SK-N-SH (cell line): ENCODE measurements around the gene MRPS34. TPM values are rescaled to one million over a fixed set of nuclear protein-coding genes. Genes with fewer than 3 reads are reported as not detected.

Experiments used
- CTCF ChIA-PET: fragments of 300-600, 350-600 bp; formaldehyde crosslinking; extraction: SDS; loops from one replicate; lab custom pipeline; 2021; lab: Yijun Ruan, JAX
- POLR2A ChIA-PET: fragments of 350-600 bp; sonication (Branson Sonifier 250); formaldehyde crosslinking; extraction: SDS; loops from one replicate; lab custom pipeline; 2020; ENCODE audit warnings: antibody characterized with exemption, inconsistent platforms; lab: Yijun Ruan, JAX
- DNase-seq: peaks from one replicate; pipeline ENCODE4 v3.0.0; 2012
- H2AFZ ChIP-seq: fragments of 200-600 bp; sonication (generic); 2 replicates; pipeline ENCODE4 v1.8.1; 2016; ENCODE audit warnings: antibody characterized with exemption, mild to moderate bottlenecking, low read depth
- H3F3A ChIP-seq: fragments of 200-600 bp; sonication (generic); replicated peaks from 2 replicates; pipeline ENCODE3; 2016; ENCODE audit warnings: antibody characterized with exemption, mild to moderate bottlenecking; ENCODE audit not compliant: insufficient read depth
- H3K27ac ChIP-seq, 2 experiments: fragments of 200-500 bp in 1 of 2; fragments of 200-600 bp in 1 of 2; sonication (Bioruptor generic) in 1 of 2; sonication (generic), shearing (Covaris generic) in 1 of 2; 2 replicates each; pipeline versions ENCODE4 v1.5.1 to v1.6.1; 2014 to 2016; ENCODE audit warnings: low read depth in 2 of 2, inconsistent platforms in 1 of 2, low read length in 1 of 2, mild to moderate bottlenecking in 1 of 2, mixed read lengths in 1 of 2
- H3K27me3 ChIP-seq: fragments of 200-600 bp; sonication (generic), shearing (Covaris generic); 2 replicates; pipeline ENCODE4 v1.6.1; 2016; ENCODE audit warnings: mixed run types; ENCODE audit not compliant: insufficient read depth
- H3K36me3 ChIP-seq, 2 experiments: fragments of 200-500 bp in 1 of 2; fragments of 200-600 bp in 1 of 2; sonication (Bioruptor generic) in 1 of 2; sonication (generic) in 1 of 2; replicated peaks in 1 of 2; 2 replicates each; pipeline versions ENCODE3 to v1.5.1; 2014 to 2016; ENCODE audit warnings: low read length in 1 of 2, mild to moderate bottlenecking in 1 of 2; ENCODE audit not compliant: insufficient read depth in 2 of 2, control insufficient read depth in 1 of 2
- H3K4me1 ChIP-seq, 2 experiments: fragments of 200-500 bp in 1 of 2; fragments of 200-600 bp in 1 of 2; sonication (Bioruptor generic) in 1 of 2; sonication (generic), shearing (Covaris generic) in 1 of 2; 2 replicates each; pipeline versions ENCODE4 v1.5.1 to v1.6.1; 2014 to 2016; ENCODE audit warnings: low read depth in 1 of 2, low read length in 1 of 2, mixed run types in 1 of 2; ENCODE audit not compliant: insufficient read depth in 2 of 2, control insufficient read depth in 1 of 2
- H3K4me2 ChIP-seq: fragments of 200-600 bp; sonication (generic), shearing (Covaris generic); 2 replicates; pipeline ENCODE4 v1.6.1; 2017; ENCODE audit warnings: mixed run types
- H3K4me3 ChIP-seq, 2 experiments: fragments of 200-500 bp in 1 of 2; fragments of 200-600 bp in 1 of 2; sonication (Bioruptor generic) in 1 of 2; sonication (generic), shearing (Covaris generic) in 1 of 2; 2 replicates each; pipeline versions ENCODE4 v1.5.1 to v1.8.1; 2014 to 2016; ENCODE audit warnings: low read depth in 2 of 2, inconsistent platforms in 1 of 2, low read length in 1 of 2, mild to moderate bottlenecking in 1 of 2, mixed read lengths in 1 of 2, moderate library complexity in 1 of 2
- H3K79me2 ChIP-seq: fragments of 200-600 bp; sonication (generic); 2 replicates; pipeline ENCODE4 v1.8.1; 2017; ENCODE audit warnings: mild to moderate bottlenecking; ENCODE audit not compliant: insufficient read depth
- H3K9ac ChIP-seq: fragments of 200-600 bp; sonication (generic); 2 replicates; pipeline ENCODE4 v1.6.1; 2017; ENCODE audit warnings: mixed run types
- H3K9me2 ChIP-seq: fragments of 200-600 bp; sonication (generic); 2 replicates; pipeline ENCODE4 v1.6.1; 2017; ENCODE audit warnings: mixed run types
- H3K9me3 ChIP-seq: fragments of 200-600 bp; sonication (generic); 2 replicates; pipeline ENCODE4 v1.6.1; 2017; ENCODE audit warnings: mixed run types, mild to moderate bottlenecking, moderate library complexity
- H4K20me1 ChIP-seq: fragments of 200-600 bp; sonication (generic); 2 replicates; pipeline ENCODE4 v1.6.1; 2017; ENCODE audit warnings: mild to moderate bottlenecking, mixed run types; ENCODE audit not compliant: insufficient read depth
- ELF1 ChIP-seq: IDR thresholded peaks from 2 replicates; pipeline ENCODE4 v1.4.0; 2012
- FOSL2 ChIP-seq: IDR thresholded peaks from 2 replicates; pipeline ENCODE4 v1.4.0; 2012; ENCODE audit warnings: low read depth, mild to moderate bottlenecking, moderate library complexity, borderline replicate concordance
- JUND ChIP-seq: IDR thresholded peaks from 2 replicates; pipeline ENCODE4 v1.4.0; 2012
- MEF2A ChIP-seq: IDR thresholded peaks from 2 replicates; pipeline ENCODE4 v1.4.0; 2012; ENCODE audit warnings: low read depth, borderline replicate concordance
- NFIC ChIP-seq: IDR thresholded peaks from 2 replicates; pipeline ENCODE4 v1.4.0; 2012; ENCODE audit warnings: borderline replicate concordance
- NRF1 ChIP-seq: IDR thresholded peaks from 2 replicates; pipeline ENCODE4 v1.6.1; 2012; ENCODE audit warnings: low read depth, mild to moderate bottlenecking, low read length
- RFX5 ChIP-seq: IDR thresholded peaks from 2 replicates; pipeline ENCODE4 v1.6.1; 2012; ENCODE audit warnings: mild to moderate bottlenecking, improper control_type of control experiment, low read length
- SIN3A ChIP-seq: IDR thresholded peaks from 2 replicates; pipeline ENCODE4 v1.6.1; 2012; ENCODE audit warnings: low read depth, mild to moderate bottlenecking, low read length, moderate library complexity, borderline replicate concordance
- TEAD4 ChIP-seq: IDR thresholded peaks from 2 replicates; pipeline ENCODE4 v1.4.0; 2012; ENCODE audit warnings: mild to moderate bottlenecking, borderline replicate concordance; ENCODE audit not compliant: insufficient read depth
- WGBS: methylation state at CpG from one replicate; pipeline ENCODE4 v1.1.6; 2017; ENCODE audit warnings: low lambda C conversion rate; 5-methylcytosine and 5-hydroxymethylcytosine counted together
- polyA plus RNA-seq, 3 experiments: library from polyadenylated mRNA; depleted of rRNA; stranded (reverse); fragments of >200 nt; gene quantifications; 2 replicates each; pipeline ENCODE4 v1.2.3, GENCODE V29; 2012
- TF ChIP-seq, protein P1 (sequence below): IDR thresholded peaks from 2 replicates; pipeline ENCODE4 v1.4.0; 2012; ENCODE audit warnings: low read depth, borderline replicate concordance
- TF ChIP-seq, protein P2 (sequence below): IDR thresholded peaks from 2 replicates; pipeline ENCODE4; 2012
- TF ChIP-seq, protein P3 (sequence below): IDR thresholded peaks from 2 replicates; pipeline ENCODE4 v1.6.1; 2012; ENCODE audit warnings: mild to moderate bottlenecking, low read depth, low read length, moderate library complexity
- TF ChIP-seq, protein P4 (sequence below): IDR thresholded peaks from 2 replicates; pipeline ENCODE4 v1.4.0; 2012; ENCODE audit warnings: low read depth, borderline replicate concordance

The MRPS34 gene
- polyA plus RNA-seq, 1 of the 3 experiments (the other 2 are of a cell fraction), result 156 TPM

DNA sequence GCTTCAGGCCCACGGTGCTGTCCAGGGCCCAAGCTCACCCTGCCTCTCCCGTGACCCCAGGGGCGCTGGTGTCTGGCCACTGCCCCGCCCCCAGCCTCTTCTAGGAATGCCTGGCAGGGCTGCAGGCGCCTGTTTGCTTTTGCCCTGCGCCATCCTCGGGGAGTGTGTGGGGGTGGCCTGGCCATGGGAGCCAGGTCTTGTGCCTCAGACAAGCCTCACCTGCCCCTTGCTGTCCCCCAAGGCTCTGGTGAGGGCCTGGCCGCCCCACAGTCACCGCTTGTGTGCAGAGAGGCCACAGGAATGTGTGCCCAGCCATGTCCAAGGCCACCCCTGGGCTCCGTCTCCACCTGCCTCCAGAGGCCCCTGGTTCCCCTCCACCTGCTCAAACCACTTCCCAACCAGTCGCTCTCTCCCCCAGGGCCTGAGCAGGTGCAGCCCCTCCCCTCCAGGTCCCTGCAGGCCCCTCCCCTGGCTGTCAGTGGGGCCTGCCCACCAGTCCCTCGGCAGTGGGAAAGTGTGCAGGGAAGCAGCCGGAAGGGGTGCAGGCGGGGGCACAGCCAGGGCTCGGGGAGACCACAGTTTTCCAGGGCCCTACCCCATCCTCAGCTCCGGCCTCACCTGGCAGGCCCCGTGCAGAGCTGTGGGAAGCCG is 21.4 kb upstream of the MRPS34 start (continued):
- TF ChIP-seq, protein P1, sequence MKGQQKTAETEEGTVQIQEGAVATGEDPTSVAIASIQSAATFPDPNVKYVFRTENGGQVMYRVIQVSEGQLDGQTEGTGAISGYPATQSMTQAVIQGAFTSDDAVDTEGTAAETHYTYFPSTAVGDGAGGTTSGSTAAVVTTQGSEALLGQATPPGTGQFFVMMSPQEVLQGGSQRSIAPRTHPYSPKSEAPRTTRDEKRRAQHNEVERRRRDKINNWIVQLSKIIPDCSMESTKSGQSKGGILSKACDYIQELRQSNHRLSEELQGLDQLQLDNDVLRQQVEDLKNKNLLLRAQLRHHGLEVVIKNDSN, result no peak
- TF ChIP-seq, protein P2, sequence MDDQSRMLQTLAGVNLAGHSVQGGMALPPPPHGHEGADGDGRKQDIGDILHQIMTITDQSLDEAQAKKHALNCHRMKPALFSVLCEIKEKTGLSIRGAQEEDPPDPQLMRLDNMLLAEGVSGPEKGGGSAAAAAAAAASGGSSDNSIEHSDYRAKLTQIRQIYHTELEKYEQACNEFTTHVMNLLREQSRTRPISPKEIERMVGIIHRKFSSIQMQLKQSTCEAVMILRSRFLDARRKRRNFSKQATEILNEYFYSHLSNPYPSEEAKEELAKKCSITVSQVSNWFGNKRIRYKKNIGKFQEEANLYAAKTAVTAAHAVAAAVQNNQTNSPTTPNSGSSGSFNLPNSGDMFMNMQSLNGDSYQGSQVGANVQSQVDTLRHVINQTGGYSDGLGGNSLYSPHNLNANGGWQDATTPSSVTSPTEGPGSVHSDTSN, result no peak
- no peak for TF ChIP-seq SIN3A

DNA sequence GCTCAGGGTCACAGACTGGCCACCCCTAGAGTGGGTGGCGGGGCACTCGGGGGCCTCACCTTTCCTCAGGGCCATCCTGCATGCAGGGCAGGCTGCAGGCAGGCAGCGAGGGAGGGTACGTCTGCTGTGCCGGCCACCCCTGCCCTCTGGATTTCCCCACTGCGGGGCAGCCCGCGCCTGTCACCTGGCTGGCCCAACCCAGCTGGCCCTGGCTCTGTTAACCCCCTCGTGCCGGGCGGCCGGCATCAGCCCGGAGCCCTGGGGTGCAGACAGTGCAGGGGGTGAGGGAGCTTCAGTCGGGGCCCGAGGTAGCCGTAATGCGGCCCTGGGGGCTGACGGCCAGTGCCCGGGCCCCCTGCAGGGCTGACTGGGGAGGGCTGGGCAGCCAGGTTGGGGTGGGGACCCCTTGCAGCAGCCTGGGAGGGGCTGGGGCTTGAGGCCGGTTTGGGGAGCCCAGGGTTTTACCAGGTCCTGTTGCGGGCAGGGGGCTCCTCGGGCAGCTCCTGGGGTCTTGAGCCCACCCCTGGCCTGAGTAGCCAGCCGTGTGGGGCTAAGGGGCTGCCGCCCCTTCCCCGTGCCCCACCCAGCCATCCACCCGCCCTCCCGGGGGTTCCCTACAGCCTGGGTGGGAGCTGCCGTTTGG is 20.8 kb upstream of the MRPS34 start, which contains the start of gene IGFALS:
Gene IGFALS (minus strand): TSS at position 128 of the 643 bp plus-strand sequence. CDS start 53 bp downstream, at position 75.
- no peaks in the 10 kb centered on the region for H3K27me3 ChIP-seq
- no peak within 1 kb of the TSS for H2AFZ ChIP-seq
- no peaks in the 10 kb centered on the region for H3K9me2 ChIP-seq
- H3K4me2 ChIP-seq, result no peak within 1 kb of the TSS
- TF ChIP-seq FOSL2, result no peak
- TF ChIP-seq, protein P3, sequence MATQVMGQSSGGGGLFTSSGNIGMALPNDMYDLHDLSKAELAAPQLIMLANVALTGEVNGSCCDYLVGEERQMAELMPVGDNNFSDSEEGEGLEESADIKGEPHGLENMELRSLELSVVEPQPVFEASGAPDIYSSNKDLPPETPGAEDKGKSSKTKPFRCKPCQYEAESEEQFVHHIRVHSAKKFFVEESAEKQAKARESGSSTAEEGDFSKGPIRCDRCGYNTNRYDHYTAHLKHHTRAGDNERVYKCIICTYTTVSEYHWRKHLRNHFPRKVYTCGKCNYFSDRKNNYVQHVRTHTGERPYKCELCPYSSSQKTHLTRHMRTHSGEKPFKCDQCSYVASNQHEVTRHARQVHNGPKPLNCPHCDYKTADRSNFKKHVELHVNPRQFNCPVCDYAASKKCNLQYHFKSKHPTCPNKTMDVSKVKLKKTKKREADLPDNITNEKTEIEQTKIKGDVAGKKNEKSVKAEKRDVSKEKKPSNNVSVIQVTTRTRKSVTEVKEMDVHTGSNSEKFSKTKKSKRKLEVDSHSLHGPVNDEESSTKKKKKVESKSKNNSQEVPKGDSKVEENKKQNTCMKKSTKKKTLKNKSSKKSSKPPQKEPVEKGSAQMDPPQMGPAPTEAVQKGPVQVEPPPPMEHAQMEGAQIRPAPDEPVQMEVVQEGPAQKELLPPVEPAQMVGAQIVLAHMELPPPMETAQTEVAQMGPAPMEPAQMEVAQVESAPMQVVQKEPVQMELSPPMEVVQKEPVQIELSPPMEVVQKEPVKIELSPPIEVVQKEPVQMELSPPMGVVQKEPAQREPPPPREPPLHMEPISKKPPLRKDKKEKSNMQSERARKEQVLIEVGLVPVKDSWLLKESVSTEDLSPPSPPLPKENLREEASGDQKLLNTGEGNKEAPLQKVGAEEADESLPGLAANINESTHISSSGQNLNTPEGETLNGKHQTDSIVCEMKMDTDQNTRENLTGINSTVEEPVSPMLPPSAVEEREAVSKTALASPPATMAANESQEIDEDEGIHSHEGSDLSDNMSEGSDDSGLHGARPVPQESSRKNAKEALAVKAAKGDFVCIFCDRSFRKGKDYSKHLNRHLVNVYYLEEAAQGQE, result no peak
- no peak for TF ChIP-seq MEF2A
- no peak for TF ChIP-seq SIN3A
- no peak for TF ChIP-seq NFIC
- TF ChIP-seq RFX5, result no peak
- TF ChIP-seq, protein P4, sequence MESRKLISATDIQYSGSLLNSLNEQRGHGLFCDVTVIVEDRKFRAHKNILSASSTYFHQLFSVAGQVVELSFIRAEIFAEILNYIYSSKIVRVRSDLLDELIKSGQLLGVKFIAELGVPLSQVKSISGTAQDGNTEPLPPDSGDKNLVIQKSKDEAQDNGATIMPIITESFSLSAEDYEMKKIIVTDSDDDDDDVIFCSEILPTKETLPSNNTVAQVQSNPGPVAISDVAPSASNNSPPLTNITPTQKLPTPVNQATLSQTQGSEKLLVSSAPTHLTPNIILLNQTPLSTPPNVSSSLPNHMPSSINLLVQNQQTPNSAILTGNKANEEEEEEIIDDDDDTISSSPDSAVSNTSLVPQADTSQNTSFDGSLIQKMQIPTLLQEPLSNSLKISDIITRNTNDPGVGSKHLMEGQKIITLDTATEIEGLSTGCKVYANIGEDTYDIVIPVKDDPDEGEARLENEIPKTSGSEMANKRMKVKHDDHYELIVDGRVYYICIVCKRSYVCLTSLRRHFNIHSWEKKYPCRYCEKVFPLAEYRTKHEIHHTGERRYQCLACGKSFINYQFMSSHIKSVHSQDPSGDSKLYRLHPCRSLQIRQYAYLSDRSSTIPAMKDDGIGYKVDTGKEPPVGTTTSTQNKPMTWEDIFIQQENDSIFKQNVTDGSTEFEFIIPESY, result no peak
- TF ChIP-seq JUND, result no peak
- TF ChIP-seq NRF1, result no peak
- TF ChIP-seq TEAD4, result no peak
- TF ChIP-seq ELF1, result no peak
- 86% methylated on average over 8 of the region's 28 CpGs for WGBS
- H3K9me3 ChIP-seq, result no peaks in the 10 kb centered on the region
- no peaks in the 10 kb centered on the region for H3F3A ChIP-seq
- H3K36me3 ChIP-seq, result peaks cover 0 to 22% of the 10 kb centered on the region in 2 experiments
- DNase-seq, result no peak
- H3K9ac ChIP-seq, result no peak within 1 kb of the TSS
- no peaks in the 10 kb centered on the region for H3K79me2 ChIP-seq
- CTCF ChIA-PET, result interaction anchor here (1.4 kb wide), 1 partner anchor 10 kb away, joined by 5 read pairs; no protein-coding TSS in a partner anchor
- POLR2A ChIA-PET, result no interaction called here
- H3K4me1 ChIP-seq, result no peaks in the 10 kb centered on the region; a peak in 1 of 4 replicates
- H3K4me3 ChIP-seq, result no peak within 1 kb of the TSS
- H3K27ac ChIP-seq, result no peak within 1 kb of the TSS; a peak in 1 of 4 replicates
- H4K20me1 ChIP-seq, result no peaks in the 10 kb centered on the region
